OCI-LY1 (cell line): ENCODE measurements around the gene RAD23A.

Experiments used
- H2AFZ ChIP-seq: fragments of 200-600 bp; sonication (generic), shearing (Covaris generic); 2 replicates; pipeline ENCODE4 v1.6.0; 2014; ENCODE audit warnings: antibody characterized with exemption, mild to moderate bottlenecking, low read length
- H3F3A ChIP-seq: fragments of 200-600 bp; sonication (generic), shearing (Covaris generic); 2 replicates; pipeline ENCODE4 v1.6.0; 2014; ENCODE audit warnings: mild to moderate bottlenecking, antibody characterized with exemption, low read length, moderate library complexity; ENCODE audit not compliant: insufficient read depth
- H3K27ac ChIP-seq: fragments of 200-600 bp; sonication (generic); 2 replicates; pipeline ENCODE4 v1.5.1; 2014; ENCODE audit warnings: low read length, mixed run types, mild to moderate bottlenecking, low read depth; ENCODE audit not compliant: poor library complexity, severe bottlenecking
- H3K27me3 ChIP-seq: fragments of 200-600 bp; sonication (generic); 2 replicates; pipeline ENCODE4 v1.6.0; 2014; ENCODE audit warnings: antibody characterized with exemption, mild to moderate bottlenecking, low read length, moderate library complexity; ENCODE audit not compliant: insufficient read depth
- H3K36me3 ChIP-seq: fragments of 200-600 bp; sonication (generic); 2 replicates; pipeline ENCODE4 v1.6.1; 2014; ENCODE audit warnings: mild to moderate bottlenecking, antibody characterized with exemption, low read length, moderate library complexity, mixed read lengths; ENCODE audit not compliant: insufficient read depth
- H3K4me1 ChIP-seq: fragments of 200-600 bp; sonication (generic); 2 replicates; pipeline ENCODE4 v1.5.1; 2014; ENCODE audit warnings: mild to moderate bottlenecking, low read length, moderate library complexity; ENCODE audit not compliant: insufficient read depth, severe bottlenecking
- H3K4me2 ChIP-seq: fragments of 200-600 bp; sonication (generic), shearing (Covaris generic); 2 replicates; pipeline ENCODE4 v1.6.1; 2014; ENCODE audit warnings: low read length
- H3K4me3 ChIP-seq: fragments of 200-600 bp; sonication (generic); 2 replicates; pipeline ENCODE4 v1.5.1; 2014; ENCODE audit warnings: low read length, low read depth, mild to moderate bottlenecking, mixed read lengths; ENCODE audit not compliant: poor library complexity, severe bottlenecking
- H3K79me2 ChIP-seq: fragments of 200-600 bp; shearing (Covaris generic); 2 replicates; pipeline ENCODE4 v1.6.1; 2016; ENCODE audit warnings: mixed run types, low read length, mixed read lengths; ENCODE audit not compliant: insufficient read depth
- H3K9ac ChIP-seq: fragments of 200-600 bp; sonication (generic), shearing (Covaris generic); 2 replicates; pipeline ENCODE4 v1.6.1; 2014; ENCODE audit warnings: mild to moderate bottlenecking, low read length, mixed read lengths
- H3K9me2 ChIP-seq: fragments of 200-600 bp; sonication (generic), shearing (Covaris generic); 2 replicates; pipeline ENCODE4 v1.6.1; 2014; ENCODE audit warnings: low read depth, mild to moderate bottlenecking, low read length, mixed read lengths
- H3K9me3 ChIP-seq: fragments of 200-600 bp; shearing (Covaris generic); 2 replicates; pipeline ENCODE4 v1.6.1; 2014; ENCODE audit warnings: low read length, mixed read lengths
- H4K20me1 ChIP-seq: fragments of 200-600 bp; sonication (generic), shearing (Covaris generic); 2 replicates; pipeline ENCODE4 v1.6.0; 2016; ENCODE audit warnings: mild to moderate bottlenecking, low read length; ENCODE audit not compliant: insufficient read depth
- CTCF ChIP-seq: fragments of 200-600 bp; sonication (generic), shearing (Covaris generic); IDR thresholded peaks from 2 replicates; pipeline ENCODE4 v1.5.1; 2017; ENCODE audit warnings: mild to moderate bottlenecking, antibody characterized with exemption, low read length, moderate library complexity, mixed read lengths
- EZH2 ChIP-seq: fragments of 200-600 bp; sonication (generic), shearing (Covaris generic); IDR thresholded peaks from 2 replicates; pipeline ENCODE4 v1.8.0; 2017; ENCODE audit warnings: borderline replicate concordance, mixed run types, mild to moderate bottlenecking, antibody characterized with exemption, low read length, moderate library complexity, mixed read lengths

RAD23A gene

GRCh38 chr19:12997179-12997966 is 51.7 kb downstream of the RAD23A start:
- Histone ChIP-seq H3K4me1 (no peaks in the 10 kb centered on the region), H3K9me3 (no peaks in the 10 kb centered on the region), H3K9me2 (no peaks in the 10 kb centered on the region), H3K4me3 (no peak overlapping the region), H3K36me3 (no peaks in the 10 kb centered on the region), H3K27me3 (peaks cover 10% of the 10 kb centered on the region; the same call in 1 of the 2 replicates), H3K27ac (no peak overlapping the region), H3K4me2 (no peak overlapping the region), H2AFZ (no peak overlapping the region), H3K9ac (no peak overlapping the region), H4K20me1 (no peaks in the 10 kb centered on the region), H3K79me2 (no peaks in the 10 kb centered on the region), H3F3A (no peaks in the 10 kb centered on the region)
- TF ChIP-seq CTCF (no peak), EZH2 (no peak)

GRCh38 chr19:12997967-12998940 is 52.6 kb downstream of the RAD23A start:
- no peaks in the 10 kb centered on the region for H3K79me2 ChIP-seq
- no peaks in the 10 kb centered on the region for H3K4me1 ChIP-seq
- no peak overlapping the region for H3K4me2 ChIP-seq
- H4K20me1 ChIP-seq: no peaks in the 10 kb centered on the region
- H3K27me3 ChIP-seq: peaks cover 10% of the 10 kb centered on the region; the same call in 1 of the 2 replicates
- no peaks in the 10 kb centered on the region for H3K36me3 ChIP-seq
- no peak overlapping the region for H3K4me3 ChIP-seq
- H3K27ac ChIP-seq: no peak overlapping the region
- H3K9me2 ChIP-seq: no peaks in the 10 kb centered on the region
- H3K9me3 ChIP-seq: no peaks in the 10 kb centered on the region
- no peak for TF ChIP-seq EZH2
- TF ChIP-seq CTCF: no peak
- no peaks in the 10 kb centered on the region for H3F3A ChIP-seq
- no peak overlapping the region for H3K9ac ChIP-seq
- no peak overlapping the region for H2AFZ ChIP-seq

- Histone ChIP-seq H2AFZ (no peak overlapping the region), H3F3A (no peaks in the 10 kb centered on the region), H3K27ac (no peak overlapping the region), H3K36me3 (no peaks in the 10 kb centered on the region), H3K9me2 (no peaks in the 10 kb centered on the region), H3K4me1 (no peaks in the 10 kb centered on the region), H3K9me3 (no peaks in the 10 kb centered on the region), H3K4me3 (no peak overlapping the region), H3K4me2 (no peak overlapping the region), H3K27me3 (peaks cover 3% of the 10 kb centered on the region; the same call in 1 of the 2 replicates), H3K9ac (no peak overlapping the region), H3K79me2 (no peaks in the 10 kb centered on the region), H4K20me1 (no peaks in the 10 kb centered on the region)
- TF ChIP-seq EZH2 (no peak), CTCF (no peak)
Observed at GRCh38 chr19:13001166-13001501, 55.5 kb downstream of the RAD23A start.
